SH-SY5Y (cell line): ENCODE data around the gene DNAJC17.

ENCODE experiments used
- GATA2 ChIP-seq: IDR thresholded peaks from 2 replicates; pipeline ENCODE4 v1.6.1; 2011; ENCODE audit warnings: mild to moderate bottlenecking, low read depth, low read length
- GATA3 ChIP-seq: IDR thresholded peaks from 2 replicates; pipeline ENCODE4 v1.6.1; 2011; ENCODE audit warnings: low read depth, mild to moderate bottlenecking, low read length, moderate library complexity

GRCh38 chr15:40796512-40796911, 10.8 kb downstream of the DNAJC17 start:
- TF ChIP-seq GATA2 (no peak), GATA3 (no peak)
